M059J (cell line): Measurements from ENCODE around the gene NUDT22. TPM values are rescaled to one million over a fixed set of nuclear protein-coding genes. Genes with fewer than 3 reads are reported as not detected.
"Not testable (repeated sequence)": the region's sequence is repeated elsewhere in the genome, so short reads cannot be mapped to it uniquely, and the experiment has no call there.

Experiments used
- DNase-seq: peaks from one replicate; pipeline ENCODE4 v3.0.0-alpha.2; 2012; ENCODE audit warnings: low read depth
- total RNA-seq: library from RNA; depleted of rRNA; stranded (reverse); fragments of >200 nt; shearing (Covaris generic); gene quantifications from 2 replicates; pipeline ENCODE4 v1.2.3, GENCODE V29; 2014

The NUDT22 gene
- total RNA-seq, 1 experiment from 2014 or later, result 79.3 TPM

DNA sequence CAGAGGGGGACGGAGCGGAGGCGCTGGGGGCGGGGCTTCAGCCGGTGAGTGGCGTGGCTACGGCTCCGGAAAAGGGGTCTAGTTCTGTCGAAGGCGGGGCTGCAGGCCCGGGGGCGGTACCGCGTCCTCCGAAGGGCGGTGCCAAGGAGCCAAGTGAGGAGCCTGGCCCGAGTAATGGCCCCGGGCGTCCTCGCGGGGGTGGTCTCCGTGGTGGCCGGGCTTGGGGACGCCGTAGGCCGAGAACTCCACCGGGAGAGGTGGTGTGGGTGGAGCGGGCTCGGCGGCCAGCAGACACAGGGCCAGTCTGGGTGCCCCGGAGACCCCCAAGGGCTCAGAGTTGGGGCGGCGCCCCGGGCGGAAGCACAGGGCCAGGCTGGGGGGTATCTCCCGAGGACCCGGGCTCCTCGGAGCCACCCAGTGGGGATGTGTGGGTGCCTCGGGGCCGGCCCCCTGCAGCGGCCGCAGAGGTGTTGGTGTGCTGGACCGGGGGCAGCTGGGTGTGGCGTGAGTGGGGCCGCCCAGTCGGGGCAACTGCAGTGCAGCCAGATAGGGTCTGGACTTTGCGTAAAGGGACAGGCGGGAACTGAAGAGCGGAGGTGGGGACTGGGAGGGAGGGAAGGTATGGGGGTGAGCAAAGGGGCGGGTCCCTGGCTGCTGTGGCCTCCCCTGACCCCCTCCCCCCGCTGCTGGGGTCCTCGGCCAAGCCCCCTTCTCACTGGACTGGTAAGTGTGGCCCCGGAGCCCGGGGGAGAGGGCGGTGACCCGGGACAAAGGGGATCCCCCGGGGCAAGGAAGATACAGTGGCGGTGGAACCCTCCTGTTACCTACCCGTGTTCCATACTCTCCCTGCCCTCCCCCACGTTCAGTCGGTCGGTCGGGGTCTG, 15.7 kb downstream of the NUDT22 start:
- DNase-seq, result peak; percentile 57

DNA sequence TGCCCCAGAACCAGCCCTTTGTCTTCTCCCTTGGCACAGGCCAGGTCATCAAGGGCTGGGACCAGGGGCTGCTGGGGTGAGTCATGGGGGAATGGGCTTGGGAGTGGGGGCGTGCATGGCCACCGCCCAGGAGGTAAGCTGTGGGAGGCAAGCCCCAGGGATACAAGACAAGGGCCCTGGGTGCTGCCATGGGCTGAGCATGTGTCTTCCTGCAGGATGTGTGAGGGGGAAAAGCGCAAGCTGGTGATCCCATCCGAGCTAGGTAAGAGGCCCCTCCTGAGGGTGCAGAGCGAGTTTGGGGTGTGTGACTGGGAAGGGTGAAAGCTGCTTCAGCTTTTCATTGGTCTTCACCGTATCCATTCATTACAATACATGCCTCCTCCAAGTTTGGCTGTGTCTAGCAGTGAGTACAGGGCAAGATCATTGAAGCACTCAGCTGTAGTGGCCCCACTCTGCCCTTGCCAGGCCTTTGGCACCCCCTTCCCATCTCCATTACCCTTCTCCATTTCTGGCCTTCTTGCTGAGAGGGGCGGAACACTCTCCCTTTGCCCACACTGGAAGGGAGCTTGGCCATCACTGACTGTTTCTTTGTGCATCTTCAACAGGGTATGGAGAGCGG, 17.3 kb downstream of the NUDT22 start:
- DNase-seq, result no peak

DNA sequence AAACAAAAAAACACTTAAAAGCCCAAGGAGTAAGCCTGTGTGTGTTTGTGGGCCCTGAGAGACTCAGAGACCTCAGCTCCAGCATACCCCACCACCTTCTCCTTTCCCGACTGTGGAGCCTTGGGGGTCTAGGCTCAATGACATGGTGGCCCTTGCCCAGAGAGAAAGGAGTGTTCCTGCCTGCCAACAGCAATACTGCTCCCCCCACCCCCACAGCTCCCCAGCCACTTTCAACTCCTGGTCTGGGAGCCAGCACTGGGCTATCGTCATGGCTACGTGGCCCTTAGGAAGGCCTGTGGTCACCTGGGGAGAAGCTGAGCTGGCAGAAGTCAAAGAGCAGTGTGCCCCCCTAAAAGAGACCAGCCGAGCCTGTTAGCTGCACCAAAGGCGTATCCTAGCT, 18.0 kb downstream of the NUDT22 start:
- peak; percentile 53 for DNase-seq

DNA sequence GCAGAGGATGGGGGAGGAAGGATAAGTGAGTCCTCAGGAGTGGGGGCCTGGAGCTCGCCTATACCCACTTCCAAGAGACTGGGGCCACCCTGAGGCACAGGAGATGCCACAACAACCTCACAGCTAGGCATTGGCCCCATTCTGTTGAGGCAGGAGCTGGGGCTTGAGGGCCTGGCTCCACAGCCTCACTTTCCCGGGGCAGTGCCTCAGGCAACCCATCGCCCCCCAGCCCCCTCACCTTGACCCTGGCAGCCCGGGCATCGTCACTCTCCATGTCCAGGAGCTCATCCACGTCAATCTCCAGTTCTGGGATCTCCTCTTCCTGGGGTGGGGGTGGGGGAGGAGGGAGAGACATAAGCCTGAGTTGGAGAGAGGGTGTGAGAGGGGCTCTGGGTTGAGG, 18.9 kb downstream of the NUDT22 start:
- no peak for DNase-seq

DNA sequence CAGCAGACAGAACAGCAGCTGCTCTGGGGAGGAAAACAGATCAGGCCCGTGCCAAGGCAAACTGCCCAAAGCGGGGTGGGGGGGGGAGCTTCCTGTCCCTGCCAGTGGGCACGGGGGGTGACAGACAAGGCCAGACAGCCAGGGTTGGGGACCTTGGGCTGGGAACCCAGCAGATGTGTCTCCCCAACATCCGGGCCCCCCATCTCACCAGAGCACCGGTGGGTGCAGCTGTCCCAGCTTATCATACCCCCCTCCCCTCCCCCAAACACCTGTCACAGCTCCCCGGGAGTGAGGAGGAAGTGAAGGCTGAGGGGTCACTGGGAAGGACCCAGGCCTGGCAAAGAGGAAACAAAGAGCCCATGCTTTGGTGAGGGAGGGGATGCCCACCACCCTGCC, 19.3 kb downstream of the NUDT22 start:
- peak; percentile 64 for DNase-seq

DNA sequence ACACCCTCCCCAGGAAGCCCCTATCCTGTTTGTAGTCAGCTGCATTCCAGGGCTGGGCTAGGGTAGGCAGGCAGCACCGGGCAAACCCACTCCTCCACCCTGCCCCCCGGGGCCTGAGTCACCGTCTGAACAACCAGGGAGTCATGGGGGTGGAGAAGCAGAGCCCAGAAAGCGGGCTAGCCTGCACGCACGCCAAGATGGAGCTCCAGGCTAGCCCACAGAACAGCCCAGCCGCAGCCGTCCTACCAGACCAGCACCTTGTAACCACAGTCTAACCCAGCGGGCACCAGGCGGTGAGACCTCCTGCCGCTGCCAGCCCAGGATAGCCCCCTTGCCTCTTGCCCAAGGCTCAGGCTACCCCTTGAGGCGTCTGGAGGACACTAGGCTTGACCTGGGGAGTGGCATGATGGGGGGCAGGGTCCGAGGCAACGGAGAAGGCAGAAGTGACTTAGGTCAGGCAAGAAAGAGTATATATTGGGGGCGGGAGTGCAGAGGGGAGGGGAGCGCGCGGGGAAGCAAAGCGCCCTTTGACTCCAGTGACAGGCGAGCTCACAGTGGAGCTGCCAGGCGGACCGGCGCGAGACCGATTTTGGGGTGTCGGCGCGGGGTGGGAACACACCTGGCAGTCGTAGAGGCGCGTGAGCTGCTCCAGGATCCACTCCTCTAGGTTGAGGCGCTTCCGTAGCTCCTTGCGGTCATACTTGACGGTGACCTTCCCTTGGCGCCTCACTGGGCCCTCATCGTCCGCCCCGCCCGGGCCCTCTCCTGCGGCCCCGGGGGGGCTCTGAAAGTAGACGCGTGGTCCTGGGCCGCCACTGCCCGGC, 19.9 kb downstream of the NUDT22 start:
- peak; percentile 99 for DNase-seq

DNA sequence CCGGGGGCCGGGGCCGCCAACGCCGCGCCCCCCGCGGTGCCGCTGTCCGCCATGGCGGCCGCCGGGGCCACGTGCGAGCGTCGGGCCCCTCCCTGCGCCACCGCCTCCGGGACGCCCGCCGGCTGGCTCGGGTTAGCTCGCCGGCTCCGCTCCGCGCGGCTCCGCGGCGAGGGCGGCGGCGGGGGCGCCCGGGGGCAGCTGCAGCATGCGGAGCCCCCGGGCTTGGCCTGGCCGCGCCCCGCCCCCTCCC, 20.5 kb downstream of the NUDT22 start:
- not testable (repeated sequence) for DNase-seq

DNA sequence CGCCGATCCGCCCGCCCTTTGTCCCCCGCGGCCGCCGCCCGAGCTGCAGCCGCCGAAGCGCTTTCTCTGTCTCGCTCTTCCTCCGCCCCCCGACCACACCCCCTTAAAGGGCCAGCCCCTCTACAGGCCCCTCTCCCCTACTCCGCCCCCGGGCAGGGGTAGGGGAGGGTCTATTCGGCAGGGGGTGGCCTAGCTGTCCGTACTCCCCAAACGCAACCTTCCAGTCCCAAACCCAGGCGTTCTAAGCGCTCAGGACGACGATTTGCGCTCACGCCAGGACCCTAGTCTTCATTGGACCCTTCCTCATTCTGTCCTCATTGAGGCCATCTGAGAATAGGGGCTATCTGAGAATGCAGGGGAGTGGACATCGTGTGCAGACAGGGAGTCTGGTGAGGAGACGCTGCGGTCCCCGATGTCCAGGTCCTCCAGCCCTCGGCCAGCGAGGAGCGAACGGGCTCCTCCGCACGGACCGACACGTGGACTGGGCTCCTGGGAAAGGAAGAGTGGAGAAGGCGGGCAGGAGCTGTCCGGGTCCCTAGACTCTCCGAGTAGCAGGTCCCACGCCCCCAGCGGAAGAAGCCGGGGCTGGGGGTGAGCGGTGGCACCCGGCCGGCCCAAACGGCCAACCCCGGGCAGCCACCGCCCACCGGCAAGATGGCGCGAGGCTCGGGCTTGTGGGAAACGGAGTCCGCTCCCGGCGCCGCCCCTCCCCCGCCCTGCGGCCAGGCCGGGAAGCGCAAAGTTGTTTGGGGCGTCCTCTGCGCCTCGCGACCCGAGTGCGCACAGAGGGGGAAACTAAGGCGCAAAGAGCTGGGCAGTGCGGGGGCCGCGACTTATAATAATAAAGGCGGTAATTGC, 21.0 kb downstream of the NUDT22 start, which contains the start of gene PPP1R14B:
PPP1R14B (minus strand) TSS at position 73 of the 858 bp plus-strand sequence. CDS start 270 bp downstream, outside the sequence.
- peak; percentile 88 for DNase-seq

DNA sequence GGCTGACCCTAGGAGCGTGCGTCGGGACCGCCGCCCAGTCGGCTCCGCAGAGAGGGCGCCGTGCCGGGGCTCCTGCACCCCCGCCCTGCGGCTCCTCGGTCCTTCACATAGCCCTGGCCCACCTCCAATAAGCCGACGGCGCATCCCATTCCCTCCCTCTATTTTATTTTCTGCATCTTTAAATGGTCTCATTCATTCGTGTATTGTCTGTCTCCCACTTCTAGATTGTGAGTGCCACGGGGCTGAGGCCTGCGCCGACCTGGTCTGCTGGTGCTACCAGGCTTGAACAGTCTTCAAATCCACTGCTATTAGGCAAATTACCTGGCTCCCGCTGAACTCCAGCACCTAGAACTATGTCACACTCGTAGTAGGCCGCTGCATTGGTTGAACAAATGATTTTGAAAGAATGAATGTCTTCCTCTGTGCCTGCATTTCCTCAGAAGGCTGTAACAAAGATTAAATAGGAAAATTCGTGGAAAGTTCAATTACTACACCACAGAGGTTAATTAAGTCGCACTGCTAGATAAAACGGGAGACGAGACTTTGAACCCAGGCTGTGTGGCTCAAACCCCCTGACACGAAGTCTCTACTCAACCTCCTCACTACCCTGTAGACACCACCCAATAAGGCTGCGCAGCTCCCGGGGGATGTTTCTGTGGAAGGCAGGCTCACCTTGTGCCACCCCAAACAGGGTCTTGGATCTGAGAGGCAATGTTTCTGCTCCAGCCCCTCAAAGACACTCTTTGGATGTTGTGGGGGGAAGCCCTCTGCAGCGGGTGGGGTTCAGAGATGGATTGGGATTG, 21.9 kb downstream of the NUDT22 start:
- no peak for DNase-seq

DNA sequence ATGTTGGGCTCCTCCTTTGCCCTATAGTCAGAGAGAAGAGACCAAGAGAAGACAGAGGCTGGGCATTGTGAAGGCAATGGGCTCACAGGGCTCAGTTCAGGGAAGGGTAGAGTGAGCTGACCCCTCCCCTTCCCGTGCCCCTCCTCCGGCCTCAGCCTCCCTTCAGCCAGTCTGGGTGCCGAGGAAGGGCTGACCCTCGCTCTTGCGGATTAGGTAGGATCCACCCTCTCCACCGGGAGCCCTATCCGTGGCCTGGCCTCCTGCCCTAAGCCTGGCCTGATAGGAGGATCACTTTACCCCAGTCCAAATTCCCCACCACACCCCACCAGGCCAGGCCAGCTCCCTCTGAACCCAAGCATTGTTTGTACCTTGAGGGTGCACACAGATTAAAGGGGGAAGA, 22.5 kb downstream of the NUDT22 start:
- DNase-seq, result no peak

DNA sequence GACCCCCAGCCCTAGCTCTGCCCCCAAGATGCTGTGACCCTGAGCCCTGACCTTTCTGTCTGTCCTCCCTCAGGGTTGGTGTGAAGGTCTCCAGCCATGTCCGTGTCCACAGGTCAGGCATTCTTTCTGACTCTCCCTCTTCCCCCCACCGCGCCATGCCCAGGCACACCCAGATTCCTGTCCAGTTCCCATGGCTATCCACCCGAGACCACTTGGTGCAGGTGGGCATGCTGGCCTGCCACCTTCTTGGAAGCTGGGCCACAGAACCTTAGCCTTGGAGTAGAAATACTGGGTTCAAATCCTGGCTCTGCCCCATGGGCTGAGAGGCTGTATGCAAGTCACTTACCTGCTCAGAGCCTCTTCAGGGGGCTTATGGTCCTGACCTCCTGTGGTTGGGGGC, 23.0 kb downstream of the NUDT22 start:
- DNase-seq, result no peak

DNA sequence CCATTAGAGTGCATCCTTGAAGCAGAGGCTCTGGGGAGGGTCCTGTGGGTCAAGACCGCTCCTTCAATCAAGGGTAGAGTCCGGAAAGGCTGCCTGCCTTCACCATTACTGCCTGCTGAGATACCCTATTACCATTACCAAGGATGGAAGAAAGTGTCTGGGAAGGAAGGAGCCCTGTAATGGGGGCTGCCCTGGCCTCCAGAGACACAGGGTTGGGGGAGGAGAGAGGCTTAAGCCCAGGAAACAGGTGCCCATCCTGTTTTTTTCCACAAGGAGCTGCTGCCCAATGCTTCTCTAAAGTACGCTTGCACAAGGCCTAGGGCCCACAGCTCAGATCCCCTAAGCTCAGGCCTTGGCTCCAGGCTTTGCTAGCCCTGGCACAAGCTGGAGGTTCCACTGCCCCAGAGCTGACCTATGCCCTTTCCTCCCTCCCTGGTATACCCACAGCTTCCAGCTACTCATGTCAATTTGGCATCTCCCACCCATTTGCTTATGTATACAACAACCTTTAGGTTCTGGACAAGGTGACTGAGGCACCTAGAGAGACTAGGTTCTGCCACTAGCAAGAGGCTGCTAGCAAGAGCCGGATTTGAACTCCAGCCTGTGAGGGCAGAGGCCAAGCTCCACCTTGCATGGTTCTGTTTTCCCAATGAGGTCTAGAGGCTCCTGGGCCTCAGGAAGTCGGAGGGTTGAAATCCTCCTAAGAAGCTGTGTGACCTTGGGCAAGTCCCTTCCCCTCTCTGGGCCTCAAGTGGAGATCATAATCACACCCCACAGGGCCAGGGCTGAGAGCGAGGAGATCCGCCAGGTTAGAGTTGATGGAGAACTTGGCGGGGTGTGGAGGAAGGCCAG, 23.7 kb downstream of the NUDT22 start:
- no peak for DNase-seq

DNA sequence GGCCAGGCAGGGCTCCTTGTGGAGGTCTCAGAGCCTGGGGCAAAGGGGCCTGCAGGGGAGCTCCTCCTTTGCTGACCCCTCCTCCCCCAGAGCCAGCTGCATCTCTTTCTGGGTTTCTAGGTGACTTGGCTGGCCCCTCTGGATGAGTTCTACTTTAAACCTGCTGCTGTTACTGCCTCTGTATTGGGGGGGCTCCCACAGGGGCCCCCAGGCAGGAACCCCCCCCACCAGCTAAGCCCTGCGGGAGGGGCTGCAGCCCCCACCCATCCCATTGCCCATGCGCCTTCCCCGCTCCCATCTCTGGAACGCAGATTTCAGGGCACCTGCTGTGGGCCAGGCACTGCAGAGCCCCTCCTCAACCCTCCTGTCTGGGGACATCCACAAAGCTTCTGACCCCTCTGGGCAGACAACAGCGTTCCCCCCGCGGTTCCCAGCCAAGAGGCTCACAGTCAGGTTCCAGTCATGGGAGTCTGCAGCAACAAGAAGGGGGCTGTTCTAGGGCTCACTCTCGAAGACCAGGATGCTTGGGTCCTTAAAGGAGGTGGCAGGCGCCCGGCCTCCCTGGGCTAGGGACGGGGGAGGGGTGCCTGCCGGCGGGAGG, 24.4 kb downstream of the NUDT22 start:
- DNase-seq, result peak; percentile 40

DNA sequence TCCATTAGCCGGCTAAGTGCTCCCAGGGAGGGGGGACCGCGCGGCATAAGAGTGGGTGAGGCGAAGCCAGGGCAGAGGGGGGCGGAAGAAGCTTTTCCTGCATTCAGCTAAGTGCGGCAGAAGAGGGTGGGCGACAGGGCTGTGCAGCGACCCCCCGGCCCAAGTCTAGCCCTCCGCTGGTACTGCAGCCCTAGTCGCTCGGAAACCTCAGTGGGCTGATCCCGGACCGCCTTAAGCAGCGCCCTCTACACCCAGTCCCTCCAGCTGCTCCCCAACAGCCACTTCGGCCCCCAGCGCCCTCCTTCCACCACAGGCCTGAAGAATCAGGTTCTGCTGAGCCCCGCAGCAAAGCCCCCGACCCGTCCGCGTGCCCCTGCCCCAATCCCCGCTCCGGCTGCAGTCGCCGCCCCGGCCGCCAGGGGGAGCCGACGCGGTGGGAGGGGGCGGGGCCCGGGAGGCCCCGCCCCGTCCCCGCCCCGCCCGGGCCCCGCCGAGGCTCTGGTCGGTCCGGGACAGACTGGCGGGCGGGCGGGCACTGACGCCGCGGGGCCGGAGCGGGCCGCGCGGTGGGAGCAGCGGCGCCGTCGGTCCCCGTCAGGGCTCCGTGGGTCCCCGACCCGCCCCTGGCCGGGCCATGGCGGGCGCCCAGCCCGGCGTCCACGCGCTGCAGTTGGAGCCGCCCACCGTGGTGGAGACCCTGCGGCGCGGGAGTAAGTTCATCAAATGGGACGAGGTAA, 25.1 kb downstream of the NUDT22 start, which contains the start of gene PLCB3:
PLCB3 (plus strand) TSS at position 515 of the 737 bp plus-strand sequence; CDS start at position 635, 120 bp downstream.
- DNase-seq, result no peak

DNA sequence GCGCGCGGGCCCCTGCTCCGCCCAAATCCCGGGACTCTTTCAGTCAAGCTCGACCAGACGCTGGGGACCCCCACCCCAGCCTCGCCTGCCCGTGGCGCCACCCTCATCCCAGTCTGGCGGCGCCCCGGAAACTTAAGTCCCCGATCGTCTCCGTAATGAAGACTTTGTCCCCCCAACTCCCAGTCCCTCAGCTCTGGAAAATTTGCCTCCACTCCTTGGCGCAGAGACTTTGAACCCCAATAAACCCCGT, 25.6 kb downstream of the NUDT22 start:
- no peak for DNase-seq

DNA sequence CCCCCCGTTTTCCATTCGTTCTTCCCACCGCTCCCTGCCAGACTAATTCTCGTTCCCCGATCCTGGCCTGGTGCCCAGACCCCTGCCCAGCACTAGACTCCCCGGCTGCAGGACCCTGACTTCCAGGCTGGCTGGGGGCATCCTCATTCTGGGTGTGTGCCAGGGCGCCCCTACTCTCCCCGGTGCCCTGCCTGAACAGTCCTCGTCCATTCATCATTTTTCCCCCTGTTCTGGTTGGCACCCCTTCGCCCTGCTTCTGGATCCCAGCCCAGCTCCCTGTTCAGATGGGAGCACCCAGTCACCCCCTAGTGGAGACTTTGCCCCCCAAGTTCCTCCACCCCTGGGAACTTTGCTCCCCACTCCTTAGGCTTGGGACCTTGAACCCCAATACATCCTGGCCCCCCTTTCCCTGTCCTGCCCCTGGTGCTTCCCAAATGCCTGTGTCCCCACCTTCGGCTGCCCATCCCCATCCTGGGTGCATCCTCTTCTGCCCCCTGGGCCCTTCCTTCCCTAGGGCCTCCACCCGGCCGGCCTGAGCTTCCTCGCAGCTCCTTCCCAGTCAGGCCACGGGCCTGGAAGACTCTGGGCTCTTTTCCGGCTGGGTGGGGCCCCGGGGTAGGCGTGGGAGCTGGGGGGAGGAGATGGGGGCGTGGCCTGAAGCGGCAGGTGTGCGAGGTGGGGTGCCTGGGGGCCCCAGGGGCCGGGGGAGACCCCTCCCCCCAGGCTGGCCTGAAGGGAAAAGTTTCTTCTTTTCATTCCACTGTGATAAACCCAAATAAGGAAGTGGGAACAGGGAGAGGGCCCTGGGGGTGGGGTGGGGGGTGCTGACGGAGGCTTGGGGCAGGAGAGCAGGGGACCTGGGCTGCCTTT, 26.2 kb downstream of the NUDT22 start:
- peak; percentile 58 for DNase-seq

DNA sequence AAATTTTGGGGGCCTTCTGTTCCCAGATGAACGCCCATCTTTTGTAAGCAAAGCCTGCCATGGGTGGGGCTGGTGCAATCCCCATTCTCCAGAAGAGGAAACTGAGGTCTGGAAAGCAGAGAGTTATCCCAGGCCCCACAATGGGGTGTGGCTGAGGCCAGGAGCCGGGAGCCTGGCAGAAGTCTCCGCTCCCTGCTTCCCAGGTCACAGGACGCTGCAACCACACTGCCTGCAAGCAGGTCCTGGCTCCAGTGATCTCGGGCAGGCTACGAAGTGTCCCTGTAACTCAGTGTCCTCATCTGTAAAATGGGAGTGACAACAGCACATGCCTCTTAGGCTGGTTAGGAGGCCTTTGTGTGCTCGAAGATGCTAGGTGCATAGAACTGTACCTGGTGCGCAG, 27.0 kb downstream of the NUDT22 start:
- DNase-seq, result no peak

DNA sequence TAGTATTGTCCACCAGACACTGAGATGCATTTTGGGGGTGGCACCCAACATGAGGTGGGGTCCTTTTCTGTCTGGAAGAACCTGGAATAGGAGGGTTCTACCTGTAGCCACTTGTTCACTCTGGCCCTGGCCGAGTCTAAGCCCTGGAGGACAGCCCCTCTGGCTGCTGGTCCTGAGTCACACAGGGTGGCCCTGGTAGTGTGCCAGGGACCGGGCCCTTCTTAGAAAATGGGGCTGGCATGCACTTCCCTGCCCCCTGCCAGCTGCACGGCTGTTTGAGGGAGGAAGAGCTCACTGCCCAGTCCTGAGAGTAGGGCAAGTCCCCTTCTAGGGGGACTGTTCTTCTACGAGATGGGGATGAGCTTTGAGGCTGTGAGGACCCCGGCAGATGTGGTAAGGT, 27.4 kb downstream of the NUDT22 start:
- DNase-seq, result peak; percentile 59
